GM19372 (cell line): ENCODE measurements around the gene LRRC7.

Experiments used
- ATAC-seq: cut with Tn5 transposase; IDR thresholded peaks from one replicate; pipeline ENCODE4 v1.9.1; 2021; ENCODE audit warnings: mild to moderate bottlenecking, low read depth, moderate library complexity; ENCODE audit not compliant: unreplicated experiment

Gene LRRC7

DNA sequence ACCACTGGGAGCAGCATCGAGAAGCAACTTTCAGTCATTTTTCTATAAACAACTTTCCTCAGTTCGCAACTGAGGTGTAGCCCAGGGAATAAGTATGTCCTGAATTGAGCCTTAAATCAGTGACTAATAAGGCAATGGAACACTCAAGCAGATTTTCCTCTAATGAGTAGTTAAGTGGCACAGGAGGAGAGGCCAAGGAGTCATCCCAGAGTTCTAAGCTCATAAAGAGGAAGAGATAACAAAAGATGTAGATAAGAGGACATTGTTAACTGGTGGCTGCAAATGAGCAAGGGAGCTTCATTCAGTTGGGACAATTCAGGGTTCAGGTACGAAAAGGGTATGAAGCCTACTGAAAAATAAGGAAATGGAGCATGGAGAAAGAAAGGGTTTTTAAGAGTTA, 573.2 kb downstream of the LRRC7 start:
- ATAC-seq: no peak

DNA sequence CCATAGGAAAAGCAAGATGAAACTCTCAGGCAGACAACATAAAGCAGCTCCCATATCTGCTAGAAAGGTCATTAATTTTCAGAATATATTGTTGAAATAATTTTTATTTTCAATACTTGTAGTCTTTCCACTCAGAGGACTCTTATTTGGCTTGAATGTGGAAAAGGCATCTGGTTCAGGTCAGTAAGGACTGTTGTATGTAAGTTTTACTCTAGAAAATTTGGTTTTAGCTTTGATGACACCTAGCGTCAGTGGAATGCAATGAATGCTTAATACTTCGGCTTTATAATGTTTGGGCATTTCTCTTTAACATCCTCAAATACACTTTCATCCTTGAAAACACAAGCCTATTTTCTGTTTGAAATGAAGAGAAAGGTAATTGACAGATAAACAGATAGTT, 574.4 kb downstream of the LRRC7 start:
- ATAC-seq: no peak

DNA sequence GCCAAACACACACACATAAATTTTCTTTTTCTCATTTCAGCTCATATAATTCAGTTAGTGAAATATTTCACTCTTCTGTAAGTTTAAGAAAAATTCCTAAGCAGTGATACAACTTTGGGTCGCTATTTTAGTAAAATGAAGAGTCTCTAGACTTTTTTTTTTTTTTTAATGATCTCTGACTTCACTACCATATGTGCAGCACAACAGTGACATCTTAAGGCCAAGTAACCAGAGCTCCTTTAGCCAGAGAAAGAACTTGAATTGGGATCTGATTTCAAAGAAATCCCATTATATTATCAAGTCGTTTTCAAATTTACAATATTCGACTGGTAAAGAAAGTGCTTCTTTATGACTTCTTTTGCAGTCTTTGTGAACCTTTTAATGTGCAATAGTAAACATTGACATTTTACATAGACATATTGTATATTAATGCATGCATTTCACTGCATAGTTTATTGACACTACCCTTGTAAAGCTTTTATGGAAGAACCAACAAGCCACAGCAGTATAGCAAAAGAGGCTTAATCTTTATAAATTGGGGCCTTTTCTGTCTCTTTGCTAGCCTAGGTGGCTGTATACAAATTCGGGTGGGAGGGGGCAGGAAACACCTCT, 575.4 kb downstream of the LRRC7 start:
- no peak for ATAC-seq

DNA sequence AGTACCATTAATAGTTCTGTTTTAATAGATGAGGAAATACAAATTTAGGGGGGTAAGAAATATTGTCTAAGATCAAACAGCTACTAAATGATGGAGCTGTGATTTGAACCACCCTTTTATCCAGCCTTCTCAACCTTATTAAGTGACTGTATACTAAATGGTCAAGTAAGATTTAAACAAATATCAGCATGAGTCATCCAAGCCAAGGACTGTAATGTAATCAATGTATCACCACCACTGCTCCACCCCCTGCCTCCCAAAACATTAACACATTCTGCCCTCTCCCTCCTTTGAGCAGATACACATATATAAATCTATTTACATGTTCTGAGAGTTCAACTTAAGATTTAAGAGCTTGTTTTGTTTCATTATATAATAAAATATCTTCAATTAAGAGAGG, 578.8 kb downstream of the LRRC7 start:
- no peak for ATAC-seq

DNA sequence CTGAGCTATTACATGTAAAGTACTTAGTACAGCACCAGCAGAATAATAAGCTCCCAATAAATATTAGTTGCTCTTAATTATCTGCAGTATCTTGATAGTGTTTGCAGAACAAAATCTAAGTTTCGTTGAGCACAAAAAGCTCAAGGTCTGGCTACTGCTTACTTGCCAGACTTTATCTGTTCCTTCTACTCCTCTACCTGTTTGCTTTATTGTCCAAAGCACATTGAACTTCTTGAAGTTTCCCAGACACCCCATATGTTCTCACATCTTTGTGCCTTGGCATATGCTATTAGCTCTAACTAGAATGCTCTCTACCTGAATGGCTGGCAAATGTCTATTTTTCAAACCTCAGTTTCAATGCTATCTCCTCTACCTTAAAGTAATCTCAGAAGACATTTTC, 582.7 kb downstream of the LRRC7 start:
- no peak for ATAC-seq

DNA sequence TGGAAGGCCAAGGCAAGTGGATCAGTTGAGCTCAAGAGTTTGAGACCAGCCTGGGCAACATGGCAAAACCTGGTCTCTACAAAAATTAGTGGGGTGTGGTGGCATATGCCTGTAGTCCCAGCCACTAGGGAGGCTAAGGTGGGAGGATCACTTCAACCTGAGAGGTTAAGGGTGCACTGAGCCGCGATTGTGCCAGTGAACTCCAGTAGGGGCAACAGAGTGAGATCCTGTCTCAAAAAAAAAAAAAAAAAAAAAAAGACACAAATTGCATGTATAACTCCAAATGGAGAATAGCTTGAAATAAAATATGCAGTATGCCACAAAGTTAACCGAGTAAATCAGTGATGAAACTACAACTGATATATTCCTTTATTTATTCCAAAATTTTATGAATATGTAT, 586.0 kb downstream of the LRRC7 start:
- no peak for ATAC-seq

DNA sequence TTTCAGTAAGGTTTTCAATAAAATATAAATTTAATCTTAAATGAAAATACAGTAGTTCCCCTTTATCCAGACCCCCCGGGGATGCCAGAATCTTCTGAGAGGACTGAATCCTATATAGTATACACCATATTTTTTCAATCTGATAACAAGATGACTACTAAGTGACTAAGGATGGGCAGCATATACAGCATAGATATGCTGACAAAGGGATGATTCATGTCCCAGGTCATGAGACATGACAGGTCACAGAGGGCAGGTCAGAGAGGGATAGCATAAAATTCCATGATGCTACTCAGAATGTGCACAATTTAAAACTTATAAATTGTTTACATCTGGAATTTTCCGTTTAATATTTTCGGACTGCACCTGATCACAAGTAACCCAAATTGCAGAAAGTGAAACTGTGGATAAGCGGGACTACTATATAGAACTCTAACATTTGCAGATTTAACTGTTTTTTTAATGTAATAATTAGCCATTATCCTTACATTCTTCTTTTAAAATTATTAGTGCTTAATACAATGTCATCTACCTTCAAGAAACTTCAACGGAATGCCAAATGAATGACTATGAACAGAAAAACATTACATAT, 588.9 kb downstream of the LRRC7 start:
- ATAC-seq: no peak

DNA sequence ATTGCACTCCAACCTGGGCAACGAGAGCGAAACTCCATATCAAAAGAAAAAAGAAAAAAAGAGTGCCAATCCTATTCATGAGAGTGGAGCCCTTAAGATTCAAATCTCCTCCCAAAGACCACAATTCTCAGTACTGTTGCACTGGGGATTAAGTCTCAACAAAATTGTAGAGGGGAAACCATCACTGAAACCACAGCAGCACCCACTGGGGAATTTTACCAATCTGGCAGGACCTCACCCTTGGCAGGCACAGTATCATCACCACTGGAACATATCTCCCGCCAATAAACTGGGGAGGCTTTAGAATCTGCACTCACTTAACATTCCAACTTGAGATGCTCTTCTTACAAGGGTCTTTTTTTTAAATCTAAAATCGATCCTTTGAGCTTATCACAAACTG, 596.6 kb downstream of the LRRC7 start:
- no peak for ATAC-seq

DNA sequence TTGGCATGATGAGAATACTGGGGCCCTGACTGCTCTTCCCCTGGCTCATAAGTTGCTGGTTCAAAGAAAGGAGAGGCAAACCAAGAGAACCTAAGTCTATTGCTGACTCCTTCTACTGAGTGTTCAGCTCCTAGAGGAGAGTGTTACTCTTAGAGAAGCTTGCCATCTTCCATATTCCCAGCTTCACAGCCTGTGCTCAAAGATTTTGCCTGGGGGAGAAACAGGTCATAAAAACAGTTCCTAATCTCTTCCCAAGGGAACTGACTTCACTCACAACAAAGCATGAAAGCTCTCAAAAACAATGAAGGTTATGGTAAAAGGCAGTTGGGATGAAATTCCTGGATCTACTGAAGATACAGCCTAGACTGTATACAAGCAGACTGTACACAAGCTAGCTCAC, 600.6 kb downstream of the LRRC7 start:
- no peak for ATAC-seq

DNA sequence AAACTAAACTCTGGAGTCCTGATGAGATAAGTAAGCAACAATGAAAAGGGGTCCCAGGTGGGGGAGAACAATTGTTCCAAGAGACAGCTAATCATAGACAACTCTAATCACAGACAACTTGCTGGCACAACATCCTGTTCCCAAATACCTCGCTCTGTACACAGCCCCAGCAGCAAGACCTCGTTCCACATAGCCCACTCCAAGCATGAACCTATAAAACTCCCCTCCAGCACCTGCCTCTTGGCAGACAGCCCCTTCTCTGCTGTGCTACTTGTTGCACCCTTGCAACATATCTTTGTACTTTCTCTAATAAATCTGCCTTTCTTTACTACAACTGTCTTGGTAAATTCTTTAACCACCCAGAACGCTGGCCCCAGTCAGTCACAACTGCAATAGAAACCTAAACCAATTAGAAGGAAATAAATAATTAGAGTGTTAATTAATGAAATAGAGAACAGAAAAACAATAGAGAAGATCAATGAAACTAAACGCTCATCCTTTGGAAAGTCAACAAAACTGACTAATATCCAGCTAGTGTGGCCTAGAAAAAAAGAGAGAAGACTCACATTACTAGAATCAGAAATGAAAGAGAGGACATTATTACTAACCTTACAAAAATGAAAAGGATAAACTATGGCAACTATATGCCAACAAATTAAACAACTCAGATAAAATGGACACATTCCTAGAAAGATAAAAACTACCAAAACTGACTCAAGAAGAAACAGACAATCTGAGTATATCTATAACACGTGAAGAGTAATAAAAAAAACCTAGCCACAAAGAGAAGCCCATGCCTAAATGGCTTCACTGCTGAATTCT, 601.5 kb downstream of the LRRC7 start:
- ATAC-seq: no peak

DNA sequence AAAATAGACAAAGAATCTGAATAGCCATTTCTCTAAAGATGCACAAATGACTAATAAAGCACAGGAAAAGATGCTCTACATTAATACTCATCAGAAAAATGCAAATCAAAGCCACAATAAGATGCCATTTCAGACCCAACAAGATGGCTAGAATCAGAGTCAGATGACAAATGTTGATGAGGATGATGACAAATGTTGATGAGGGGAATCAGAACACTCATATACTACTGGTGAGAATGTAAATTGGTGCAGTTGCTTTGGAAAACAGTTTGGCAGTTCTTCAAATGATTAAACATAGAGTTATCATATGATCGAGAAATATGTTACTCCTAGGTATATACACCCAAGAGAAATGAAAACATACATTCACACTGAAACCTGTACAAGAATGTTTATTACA, 603.8 kb downstream of the LRRC7 start:
- ATAC-seq: no peak
